HCT116 (cell line): ENCODE measurements around the gene RPL12. TPM values are rescaled to one million over a fixed set of nuclear protein-coding genes. Genes with fewer than 3 reads are reported as not detected.

ENCODE experiments used
- ATAC-seq: fragments of 200-7000 bp; cut with Tn5 transposase; 2 replicates; pipeline ENCODE4 v1.9.1; 2020; ENCODE audit warnings: mild to moderate bottlenecking, moderate library complexity
- BruUV-seq: library from RNA; stranded (reverse); fragments of 400-500 nt; replicated peaks from 2 replicates; lab custom pipeline; 2021; lab: Mats Ljungman, UMichigan
- CTCF ChIA-PET: fragments of 300-600 bp; sonication (Branson Sonifier 250); formaldehyde crosslinking; loops from one replicate; lab custom pipeline; 2021; ENCODE audit warnings: antibody characterized with exemption; lab: Charles Lee
- POLR2A ChIA-PET: fragments of 300-600, 350-600 bp; sonication (Branson Sonifier 250); formaldehyde crosslinking; loops from one replicate; lab custom pipeline; 2021; ENCODE audit warnings: antibody characterized with exemption; lab: Charles Lee
- RAD21 ChIA-PET, 2 experiments: fragments of 300-600 bp; sonication (Branson Sonifier 250); formaldehyde crosslinking; loops; one replicate each; lab custom pipeline; 2023; ENCODE audit warnings: low total read pairs in 2 of 2; ENCODE audit not compliant: uncharacterized antibody in 2 of 2, unreplicated experiment in 2 of 2, low non-redundant PET in 1 of 2; lab: Charles Lee
- DNase-seq: peaks from one replicate; pipeline ENCODE4 v3.0.0-alpha.2; 2010; ENCODE audit warnings: low read depth, low spot score
- H2AFZ ChIP-seq: fragments of 200-600 bp; shearing (Covaris generic), sonication (generic); 2 replicates; pipeline ENCODE4 v1.6.1; 2017; ENCODE audit warnings: low read depth, mixed run types, mixed read lengths, antibody characterized with exemption, low read length; ENCODE audit not compliant: poor library complexity, severe bottlenecking
- H3K27ac ChIP-seq: 2 replicates; pipeline ENCODE4 v1.5.1; 2012; ENCODE audit warnings: low read depth, low read length
- H3K27me3 ChIP-seq: fragments of 200-600 bp; sonication (generic); 2 replicates; pipeline ENCODE4 v1.6.1; 2016; ENCODE audit warnings: mixed run types, low read length, mixed read lengths; ENCODE audit not compliant: insufficient read depth
- H3K36me3 ChIP-seq, 2 experiments: fragments of 200-500 bp in 1 of 2; fragments of 200-600 bp in 1 of 2; sonication (Bioruptor generic) in 1 of 2; sonication (generic) in 1 of 2; 2 replicates each; pipeline versions ENCODE4 v1.5.1 to v1.6.1; 2014 to 2016; ENCODE audit warnings: low read length in 2 of 2, inconsistent platforms in 1 of 2, mixed read lengths in 1 of 2, mixed run types in 1 of 2; ENCODE audit not compliant: insufficient read depth in 2 of 2, control insufficient read depth in 1 of 2
- H3K4me1 ChIP-seq, 2 experiments: fragments of 200-600 bp in 1 of 2; sonication (generic) in 1 of 2; 2 replicates each; pipeline versions ENCODE4 v1.5.1 to v1.6.1; 2012 to 2017; ENCODE audit warnings: low read length in 2 of 2, inconsistent platforms in 1 of 2, mild to moderate bottlenecking in 1 of 2, mixed read lengths in 1 of 2, mixed run types in 1 of 2, moderate library complexity in 1 of 2; ENCODE audit not compliant: insufficient read depth in 2 of 2, control insufficient read depth in 1 of 2
- H3K4me2 ChIP-seq: fragments of 200-600 bp; sonication (generic); 2 replicates; pipeline ENCODE4 v1.6.1; 2017; ENCODE audit warnings: mixed run types, low read length, mixed read lengths
- H3K4me3 ChIP-seq, 2 experiments: fragments of 200-600 bp in 1 of 2; sonication (generic) in 1 of 2; replicated peaks in 1 of 2; 2 replicates each; pipeline ENCODE4 v1.5.1; 2011 to 2016; ENCODE audit warnings: low read length in 2 of 2, control low read depth in 1 of 2, low read depth in 1 of 2, mild to moderate bottlenecking in 1 of 2, mixed read lengths in 1 of 2, mixed run types in 1 of 2
- H3K79me2 ChIP-seq: fragments of 200-600 bp; sonication (generic); 2 replicates; pipeline ENCODE4 v1.6.1; 2017; ENCODE audit warnings: mild to moderate bottlenecking, mixed run types, low read length, moderate library complexity, mixed read lengths; ENCODE audit not compliant: insufficient read depth
- H3K9ac ChIP-seq: fragments of 200-600 bp; sonication (generic); 2 replicates; pipeline ENCODE4 v1.6.1; 2016; ENCODE audit warnings: low read length, mixed read lengths
- H3K9me2 ChIP-seq: fragments of 200-600 bp; sonication (generic), shearing (Covaris generic); 2 replicates; pipeline ENCODE4 v1.6.1; 2017; ENCODE audit warnings: mixed run types, mild to moderate bottlenecking, moderate library complexity; ENCODE audit not compliant: insufficient read depth
- H3K9me3 ChIP-seq, 2 experiments: fragments of 200-500 bp in 1 of 2; fragments of 200-600 bp in 1 of 2; sonication (Bioruptor generic) in 1 of 2; sonication (generic) in 1 of 2; 2 replicates each; pipeline ENCODE4 v1.6.1; 2014 to 2017; ENCODE audit warnings: low read length in 2 of 2, mixed read lengths in 2 of 2, inconsistent platforms in 1 of 2, low read depth in 1 of 2, mild to moderate bottlenecking in 1 of 2, mixed run types in 1 of 2, moderate library complexity in 1 of 2; ENCODE audit not compliant: control insufficient read depth in 1 of 2, insufficient read depth in 1 of 2
- H4K20me1 ChIP-seq: fragments of 200-600 bp; sonication (generic), shearing (Covaris generic); 2 replicates; pipeline ENCODE4 v1.6.1; 2017; ENCODE audit warnings: mixed run types, mild to moderate bottlenecking, moderate library complexity; ENCODE audit not compliant: insufficient read depth
- ELF1 ChIP-seq: IDR thresholded peaks from 2 replicates; pipeline ENCODE4 v1.6.1; 2012; ENCODE audit warnings: low read depth, borderline replicate concordance
- REST ChIP-seq: IDR thresholded peaks from 2 replicates; pipeline ENCODE4 v1.6.1; 2012; ENCODE audit warnings: low read depth
- TCF7L2 ChIP-seq: IDR thresholded peaks from 2 replicates; pipeline ENCODE4 v1.7.0; 2011; ENCODE audit warnings: borderline replicate concordance, inconsistent platforms; ENCODE audit not compliant: insufficient read depth, insufficient read length; ENCODE audit errors: extremely low read depth
- ZBTB33 ChIP-seq: IDR thresholded peaks from 2 replicates; pipeline ENCODE4 v1.6.1; 2011; ENCODE audit warnings: mild to moderate bottlenecking, low read length, moderate library complexity; ENCODE audit not compliant: insufficient replicate concordance; ENCODE audit errors: extremely low read depth
- ZFX ChIP-seq: fragments of 450-650 bp; IDR thresholded peaks from 2 replicates; pipeline ENCODE4 v1.6.1; 2017
- intact Hi-C: fragments of 100-400 bp; cut with micrococcal nuclease; formaldehyde crosslinking; loops from 2 replicates; pipeline ENCODE4 v1.10.0; 2022
- total RNA-seq: library from RNA; stranded (reverse); gene quantifications from one replicate; pipeline ENCODE4 v1.2.1, GENCODE V29; 2021; ENCODE audit not compliant: unreplicated experiment

Gene RPL12
- total RNA-seq, 1 experiment from 2014 or later = 2,679 TPM

GRCh38 chr9:127494304-127494702 lies 43.1 kb upstream of the RPL12 start:
- no TSS peak for BruUV-seq
- CTCF ChIA-PET = no interaction called here
- Histone ChIP-seq H3K27ac (no peak overlapping the region), H2AFZ (no peak overlapping the region), H3K4me1 (no peaks in the 10 kb centered on the region; a peak in 1 of 4 replicates), H3K9me3 (no peaks in the 10 kb centered on the region), H3K27me3 (no peaks in the 10 kb centered on the region), H3K9ac (no peak overlapping the region), H3K4me3 (no peak overlapping the region), H4K20me1 (no peaks in the 10 kb centered on the region), H3K9me2 (no peaks in the 10 kb centered on the region), H3K36me3 (peaks cover 0 to 5% of the 10 kb centered on the region in 2 experiments; a peak in 2 of 4 replicates), H3K4me2 (no peak overlapping the region), H3K79me2 (no peaks in the 10 kb centered on the region)
- RAD21 ChIA-PET = no interaction called here
- TF ChIP-seq TCF7L2 (no peak), REST (no peak), ZFX (no peak), ZBTB33 (no peak), ELF1 (no peak)
- POLR2A ChIA-PET = no interaction called here
- intact Hi-C loops = no loop called here
- DNase-seq (no peak), ATAC-seq (no peak)
